H1 (cell line): ENCODE results near the gene IGF2BP3. TPM values are rescaled to one million over a fixed set of nuclear protein-coding genes. Genes with fewer than 3 reads are reported as not detected.

Experiments used
- CTCF ChIA-PET: fragments of 300-600 bp; sonication (Branson Sonifier 250); formaldehyde crosslinking; loops from one replicate; lab custom pipeline; 2021; ENCODE audit not compliant: partially characterized antibody; lab: Charles Lee
- POLR2A ChIA-PET: fragments of 300-600 bp; sonication (Branson Sonifier 250); formaldehyde crosslinking; loops from one replicate; lab custom pipeline; 2021; ENCODE audit warnings: inconsistent platforms; ENCODE audit not compliant: partially characterized antibody; lab: Charles Lee
- DNase-seq, 2 experiments: peaks; one replicate each; pipeline versions ENCODE4 v3.0.0 to v3.0.0-alpha.2; 2010 to 2022; ENCODE audit warnings: low spot score in 2 of 2, low read depth in 1 of 2, mixed read lengths in 1 of 2
- FAIRE-seq: peaks from 2 replicates; lab custom pipeline; 2011; peaks lifted over from hg19 to GRCh38; lab: Jason Lieb, UNC
- H2AFZ ChIP-seq: 2 replicates; pipeline ENCODE4 v1.8.1; 2012; ENCODE audit warnings: low read length, inconsistent platforms
- H2AK5ac ChIP-seq: 2 replicates; pipeline ENCODE4 v1.6.1; 2013; ENCODE audit warnings: low read depth, low read length
- H2BK120ac ChIP-seq: replicated peaks from 2 replicates; pipeline ENCODE3; 2013; ENCODE audit warnings: low read depth, low read length, inconsistent platforms
- H2BK12ac ChIP-seq: 2 replicates; pipeline ENCODE4 v1.6.1; 2013; ENCODE audit warnings: low read depth, low read length
- H2BK15ac ChIP-seq: 2 replicates; pipeline ENCODE4 v1.6.1; 2013; ENCODE audit warnings: low read length
- H2BK20ac ChIP-seq: 2 replicates; pipeline ENCODE4 v1.6.1; 2013; ENCODE audit warnings: low read length
- H2BK5ac ChIP-seq: 2 replicates; pipeline ENCODE4 v1.6.1; 2013; ENCODE audit warnings: low read depth, low read length
- H3K14ac ChIP-seq: 2 replicates; pipeline ENCODE4 v1.6.1; 2013; ENCODE audit warnings: inconsistent platforms; ENCODE audit not compliant: insufficient read length
- H3K18ac ChIP-seq: 2 replicates; pipeline ENCODE4 v1.6.1; 2013; ENCODE audit warnings: low read length; ENCODE audit errors: extremely low read depth
- H3K23ac ChIP-seq: 2 replicates; pipeline ENCODE4 v1.6.1; 2013; ENCODE audit warnings: inconsistent platforms; ENCODE audit not compliant: insufficient read length
- H3K23me2 ChIP-seq: 2 replicates; pipeline ENCODE4 v1.6.1; 2013; ENCODE audit warnings: low read depth, low read length
- H3K27ac ChIP-seq: 2 replicates; pipeline ENCODE4 v1.6.1; 2011; ENCODE audit warnings: low read depth, low read length, inconsistent platforms
- H3K27me3 ChIP-seq, 4 experiments: replicated peaks in 1 of 4; 1 replicate in 1 of 4; 2 replicates in 3 of 4; pipeline versions ENCODE4 v1.6.1 to v1.8.1; 2011 to 2013; ENCODE audit warnings: low read length in 3 of 4, mild to moderate bottlenecking in 3 of 4, inconsistent platforms in 2 of 4, mixed read lengths in 2 of 4, moderate library complexity in 1 of 4; ENCODE audit not compliant: control insufficient read depth in 3 of 4, insufficient read depth in 3 of 4; ENCODE audit errors: extremely low read depth in 1 of 4
- H3K36me3 ChIP-seq, 4 experiments: 2 replicates each; pipeline versions ENCODE4 v1.6.1 to v1.8.1; 2011 to 2013; ENCODE audit warnings: mild to moderate bottlenecking in 4 of 4, low read length in 3 of 4, moderate library complexity in 2 of 4, control low read depth in 1 of 4, inconsistent platforms in 1 of 4; ENCODE audit not compliant: insufficient read depth in 4 of 4, control insufficient read depth in 2 of 4
- H3K4ac ChIP-seq: replicated peaks from 2 replicates; pipeline ENCODE3; 2013; ENCODE audit warnings: low read length, low read depth, mixed read lengths, inconsistent platforms; ENCODE audit not compliant: insufficient read length
- H3K4me1 ChIP-seq, 4 experiments: replicated peaks in 1 of 4; 1 replicate in 1 of 4; 2 replicates in 3 of 4; pipeline versions ENCODE4 v1.6.1 to v1.8.1; 2011 to 2013; ENCODE audit warnings: low read length in 3 of 4, inconsistent platforms in 2 of 4, mixed read lengths in 1 of 4; ENCODE audit not compliant: insufficient read depth in 4 of 4, control insufficient read depth in 3 of 4
- H3K4me2 ChIP-seq, 2 experiments: 2 replicates each; pipeline versions ENCODE4 v1.6.1 to v1.8.1; 2011 to 2013; ENCODE audit warnings: low read depth in 2 of 2, low read length in 2 of 2, control low read depth in 1 of 2, inconsistent platforms in 1 of 2, mild to moderate bottlenecking in 1 of 2; ENCODE audit not compliant: insufficient read depth in 1 of 2
- H3K4me3 ChIP-seq, 4 experiments: fragments of 200-600, 300-600 bp in 1 of 4; sonication (generic), shearing (Covaris generic), sonication (Bioruptor Twin) in 1 of 4; 2 replicates each; pipeline versions ENCODE4 v1.5.1 to v1.8.1; 2011 to 2016; ENCODE audit warnings: low read length in 4 of 4, low read depth in 3 of 4, control low read depth in 2 of 4, inconsistent platforms in 2 of 4, mild to moderate bottlenecking in 2 of 4, mixed read lengths in 1 of 4, moderate library complexity in 1 of 4; ENCODE audit not compliant: insufficient read depth in 2 of 4; ENCODE audit errors: extremely low read depth in 1 of 4
- H3K56ac ChIP-seq: replicated peaks from 2 replicates; pipeline ENCODE3; 2013; ENCODE audit warnings: low read depth, mild to moderate bottlenecking, mixed read lengths, low read length, inconsistent platforms; ENCODE audit not compliant: insufficient read length
- H3K79me1 ChIP-seq: 2 replicates; pipeline ENCODE4 v1.6.1; 2013; ENCODE audit warnings: low read depth, low read length, control low read depth
- H3K79me2 ChIP-seq, 2 experiments: 2 replicates each; pipeline versions ENCODE4 v1.6.1 to v1.8.1; 2012 to 2013; ENCODE audit warnings: low read length in 2 of 2, mild to moderate bottlenecking in 2 of 2, inconsistent platforms in 1 of 2; ENCODE audit not compliant: insufficient read depth in 2 of 2, control insufficient read depth in 1 of 2
- H3K9ac ChIP-seq, 4 experiments: replicated peaks in 1 of 4; 1 replicate in 1 of 4; 2 replicates in 3 of 4; pipeline versions ENCODE4 v1.6.1 to v1.8.1; 2011 to 2013; ENCODE audit warnings: low read depth in 3 of 4, low read length in 3 of 4, control low read depth in 2 of 4, mild to moderate bottlenecking in 2 of 4, moderate library complexity in 2 of 4, inconsistent platforms in 1 of 4; ENCODE audit errors: extremely low read depth in 1 of 4
- H3K9me3 ChIP-seq, 2 experiments: 2 replicates each; pipeline versions ENCODE4 v1.6.1 to v1.8.1; 2012 to 2013; ENCODE audit warnings: mild to moderate bottlenecking in 2 of 2, moderate library complexity in 2 of 2, control low read depth in 1 of 2, inconsistent platforms in 1 of 2, low read depth in 1 of 2, low read length in 1 of 2, mixed read lengths in 1 of 2; ENCODE audit not compliant: insufficient read depth in 2 of 2
- H4K20me1 ChIP-seq, 2 experiments: replicated peaks in 1 of 2; 2 replicates each; pipeline versions ENCODE3 to v1.8.1; 2011 to 2013; ENCODE audit warnings: inconsistent platforms in 2 of 2, low read length in 2 of 2, mild to moderate bottlenecking in 1 of 2; ENCODE audit not compliant: insufficient read depth in 2 of 2, control insufficient read depth in 1 of 2
- H4K5ac ChIP-seq: 2 replicates; pipeline ENCODE4 v1.6.1; 2013; ENCODE audit warnings: low read length, low read depth, mixed read lengths, inconsistent platforms; ENCODE audit not compliant: insufficient read length
- H4K8ac ChIP-seq: 2 replicates; pipeline ENCODE4 v1.8.0; 2013; ENCODE audit warnings: mild to moderate bottlenecking, moderate library complexity, low read length, inconsistent platforms; ENCODE audit not compliant: insufficient read depth; ENCODE audit errors: extremely low read depth
- H4K91ac ChIP-seq: replicated peaks from 2 replicates; pipeline ENCODE3; 2013; ENCODE audit warnings: low read length, mixed read lengths, inconsistent platforms; ENCODE audit not compliant: insufficient read length
- CEBPB ChIP-seq: IDR thresholded peaks from 2 replicates; pipeline ENCODE4 v1.6.1; 2012; ENCODE audit warnings: low read depth, low read length
- EGR1 ChIP-seq: IDR thresholded peaks from 2 replicates; pipeline ENCODE4 v1.6.1; 2011; ENCODE audit warnings: low read depth, low read length, borderline replicate concordance
- GTF2F1 ChIP-seq: IDR thresholded peaks from 2 replicates; pipeline ENCODE4 v1.6.1; 2012; ENCODE audit warnings: low read depth, low read length, improper control_type of control experiment, borderline replicate concordance
- MAFK ChIP-seq: IDR thresholded peaks from 2 replicates; pipeline ENCODE4 v1.6.1; 2012; ENCODE audit warnings: low read depth, mild to moderate bottlenecking, improper control_type of control experiment, low read length
- MAX ChIP-seq: IDR thresholded peaks from 2 replicates; pipeline ENCODE4 v1.6.1; 2012; ENCODE audit warnings: inconsistent platforms
- RXRA ChIP-seq: IDR thresholded peaks from 2 replicates; pipeline ENCODE4 v1.6.1; 2011; ENCODE audit warnings: low read depth, mild to moderate bottlenecking, low read length, moderate library complexity; ENCODE audit not compliant: insufficient read depth
- SIN3A ChIP-seq, 2 experiments: IDR thresholded peaks in 1 of 2; conservative IDR thresholded peaks in 1 of 2; 2 replicates each; pipeline ENCODE4 v1.6.1; 2011 to 2012; ENCODE audit warnings: low read length in 2 of 2, improper control_type of control experiment in 1 of 2, low read depth in 1 of 2, mild to moderate bottlenecking in 1 of 2
- TAF1 ChIP-seq: IDR thresholded peaks from 2 replicates; pipeline ENCODE4 v1.6.1; 2011; ENCODE audit warnings: mild to moderate bottlenecking, low read depth, low read length
- TAF7 ChIP-seq: optimal IDR thresholded peaks from 2 replicates; pipeline ENCODE3; 2011; ENCODE audit warnings: low read depth, mild to moderate bottlenecking, inconsistent platforms, low read length, moderate library complexity, borderline replicate concordance
- TCF12 ChIP-seq: IDR thresholded peaks from 2 replicates; pipeline ENCODE4 v1.6.1; 2011; ENCODE audit warnings: low read depth, mild to moderate bottlenecking, low read length
- TEAD4 ChIP-seq: IDR thresholded peaks from 2 replicates; pipeline ENCODE4 v1.6.1; 2012; ENCODE audit warnings: low read depth, low read length, inconsistent platforms, mixed read lengths
- ZNF274 ChIP-seq: IDR thresholded peaks from 2 replicates; pipeline ENCODE4 v1.7.0; 2012; ENCODE audit warnings: low read length, borderline replicate concordance; ENCODE audit errors: extremely low read depth
- WGBS, 2 experiments: shearing (Covaris generic) in 1 of 2; methylation state at CpG; one replicate each; pipeline versions ENCODE4 v1.1.6 to v1.1.7; 2013 to 2015; ENCODE audit warnings: low lambda C conversion rate in 2 of 2, mixed read lengths in 2 of 2, inconsistent platforms in 1 of 2, low coverage in 1 of 2, missing lambda C conversion rate in 1 of 2; ENCODE audit not compliant: insufficient replicate concordance in 2 of 2, insufficient coverage in 1 of 2, insufficient read length in 1 of 2; ENCODE audit errors: extremely low coverage in 1 of 2, missing lambda C conversion rate in 1 of 2; 5-methylcytosine and 5-hydroxymethylcytosine counted together
- polyA plus RNA-seq, 7 experiments: library from polyadenylated mRNA; depleted of rRNA in 3 of 7; stranded (reverse) in 5 of 7; unstranded in 2 of 7; fragments of >200 nt in 5 of 7; fragments of 200-250 nt in 2 of 7; gene quantifications; 1 replicate in 5 of 7; 2 replicates in 1 of 7; 4 replicates in 1 of 7; pipeline versions ENCODE4 v1.2.1 to v1.2.3, GENCODE V29; 2011 to 2013; ENCODE audit warnings: missing spikeins in 2 of 7, mixed read lengths in 2 of 7
- total RNA-seq: library from RNA; stranded (reverse); fragmentation: NEBNext Ultra II Directional; extraction: Animal tissue kit (Norgen Biotek cat#: 25700); gene quantifications from 2 replicates; pipeline ENCODE4 v1.2.1, GENCODE V29; 2021
- TF ChIP-seq, protein P1 (sequence below): IDR thresholded peaks from 2 replicates; pipeline ENCODE4 v1.6.1; 2012; ENCODE audit warnings: inconsistent platforms

The IGF2BP3 gene
- total and polyA plus RNA-seq, 2 of the 8 experiments (the other 6 are each of a cell fraction or from before 2014, with no cell fraction given): 66.3 to 193 TPM

DNA sequence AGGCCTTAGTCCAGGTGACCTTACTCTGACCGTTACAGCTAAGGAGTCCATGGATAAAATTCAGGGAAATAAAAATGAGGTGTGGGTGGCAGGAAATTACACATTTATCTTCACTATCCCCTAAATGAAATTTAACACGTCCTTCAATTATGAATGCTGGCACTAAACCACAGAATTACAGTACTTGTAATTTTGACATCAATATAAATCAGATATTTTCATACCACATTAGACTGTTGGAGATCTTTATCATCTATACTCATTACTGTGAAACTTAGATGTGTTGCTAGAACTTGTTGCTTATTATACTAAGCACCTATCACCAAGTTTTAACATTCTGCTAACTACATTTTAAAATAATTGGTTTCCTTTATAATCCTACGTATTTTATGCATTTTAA is 51.1 kb downstream of the IGF2BP3 start:
- H3K4ac ChIP-seq: no peak overlapping the region
- ChIA-PET POLR2A (interaction anchor here (1.4 kb wide), 1 partner anchor 38 kb away, joined by 4 read pairs; no protein-coding TSS in a partner anchor), CTCF (interaction anchor here (0.9 to 2.0 kb wide), 3 partner anchors 17 to 102 kb away, joined by 3 to 7 read pairs (median 3); no protein-coding TSS in a partner anchor)
- no peak overlapping the region for H3K23ac ChIP-seq
- no peaks in the 10 kb centered on the region for H3K27me3 ChIP-seq
- H2BK15ac ChIP-seq: no peak overlapping the region
- H3K18ac ChIP-seq: no peak overlapping the region
- no peak overlapping the region for H3K14ac ChIP-seq
- peaks cover 2 to 17% (median 4%) of the 10 kb centered on the region in 4 experiments; a peak in 3 of 7 replicates for H3K4me1 ChIP-seq
- H3K56ac ChIP-seq: no peak overlapping the region
- H4K91ac ChIP-seq: no peak overlapping the region
- 0 out of 2 replicates have a peak, but pooled peaks cover 1% of the 10 kb centered on the region for H3K23me2 ChIP-seq
- H3K27ac ChIP-seq: no peak overlapping the region
- WGBS, 2 experiments: 88% methylated on average over 3 of the region's 3 CpGs; no CpG with 5 or more reads in 1 of the 2 experiments
- peaks cover 6 to 25% (median 19%) of the 10 kb centered on the region in 4 experiments; a peak in 7 of 8 replicates for H3K36me3 ChIP-seq
- no peak overlapping the region for H4K5ac ChIP-seq
- H2AK5ac ChIP-seq: no peak overlapping the region
- peaks cover 8% of the 10 kb centered on the region; the same call in 1 of the 2 replicates for H3K79me1 ChIP-seq
- DNase-seq (no peak), FAIRE-seq (no peak)
- H2BK5ac ChIP-seq: no peak overlapping the region
- H3K9me3 ChIP-seq: no peaks in the 10 kb centered on the region
- no peak overlapping the region for H2AFZ ChIP-seq
- H2BK12ac ChIP-seq: no peak overlapping the region
- H2BK20ac ChIP-seq: no peak overlapping the region
- H4K8ac ChIP-seq: no peak overlapping the region
- H3K9ac ChIP-seq: no peak overlapping the region; a peak in 1 of 7 replicates
- no peak overlapping the region; a peak in 1 of 4 replicates for H3K4me2 ChIP-seq
- peaks cover 10 to 100% of the 10 kb centered on the region in 2 experiments; a peak in 3 of 4 replicates for H3K79me2 ChIP-seq
- 0 out of 8 replicates have a peak overlapping the region, but pooled peaks of 1 of the 4 experiments have one; percentile 19 for H3K4me3 ChIP-seq
- peaks cover 17 to 31% of the 10 kb centered on the region in 2 experiments for H4K20me1 ChIP-seq
- no peak overlapping the region for H2BK120ac ChIP-seq
- TF ChIP-seq RXRA (no peak), EGR1 (no peak), GTF2F1 (no peak), MAFK (no peak), SIN3A (conservative IDR thresholded peaks at IDR 0.05 in 1 of 2, IDR thresholded peaks at IDR 0.05 in 1 of 2; ENCODE audit: low read depth in 1 of 2, low read length in 2 of 2) (no peak), CEBPB (no peak), MAX (no peak), TAF7 (no peak), TCF12 (no peak), ZNF274 (no peak), TEAD4 (no peak), TAF1 (no peak)
- TF ChIP-seq, protein P1, sequence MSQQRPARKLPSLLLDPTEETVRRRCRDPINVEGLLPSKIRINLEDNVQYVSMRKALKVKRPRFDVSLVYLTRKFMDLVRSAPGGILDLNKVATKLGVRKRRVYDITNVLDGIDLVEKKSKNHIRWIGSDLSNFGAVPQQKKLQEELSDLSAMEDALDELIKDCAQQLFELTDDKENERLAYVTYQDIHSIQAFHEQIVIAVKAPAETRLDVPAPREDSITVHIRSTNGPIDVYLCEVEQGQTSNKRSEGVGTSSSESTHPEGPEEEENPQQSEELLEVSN: no peak
